IMR-90 (cell line): ENCODE measurements around the gene SCGB1A1. TPM values are rescaled to one million over a fixed set of nuclear protein-coding genes. Genes with fewer than 3 reads are reported as not detected.

Experiments used
- ATAC-seq: fragments of 200-7000 bp; cut with Tn5 transposase; 2 replicates; pipeline ENCODE4 v1.9.1; 2020; ENCODE audit warnings: low read depth, mild to moderate bottlenecking, moderate library complexity
- BruUV-seq: library from RNA; stranded (reverse); fragments of 400-500 nt; replicated peaks from 2 replicates; lab custom pipeline; 2021; lab: Mats Ljungman, UMichigan
- CTCF ChIA-PET: fragments of 300-600 bp; formaldehyde crosslinking; extraction: SDS; loops from one replicate; lab custom pipeline; 2021; ENCODE audit warnings: antibody characterized with exemption; lab: Yijun Ruan, JAX
- POLR2A ChIA-PET: fragments of 300-600 bp; sonication (Branson Sonifier 250); formaldehyde crosslinking; loops from one replicate; lab custom pipeline; 2022; ENCODE audit warnings: antibody characterized with exemption; ENCODE audit not compliant: unreplicated experiment; lab: Charles Lee
- DNase-seq: peaks from one replicate; pipeline ENCODE4 v3.0.0; 2013
- H2AFZ ChIP-seq: replicated peaks from 2 replicates; pipeline ENCODE3; 2013; ENCODE audit warnings: low read length, mild to moderate bottlenecking; ENCODE audit not compliant: poor library complexity
- H2AK5ac ChIP-seq: 2 replicates; pipeline ENCODE4 v1.6.1; 2013; ENCODE audit warnings: low read depth, low read length, inconsistent platforms
- H2AK9ac ChIP-seq: replicated peaks from 2 replicates; pipeline ENCODE3; 2013; ENCODE audit warnings: mild to moderate bottlenecking, low read depth, low read length, moderate library complexity; ENCODE audit not compliant: poor library complexity
- H2BK120ac ChIP-seq: 2 replicates; pipeline ENCODE4 v1.6.1; 2013; ENCODE audit warnings: low read depth, low read length, inconsistent platforms
- H2BK15ac ChIP-seq: 3 replicates; pipeline ENCODE4 v1.6.1; 2013; ENCODE audit warnings: low read depth, low read length, inconsistent platforms
- H2BK20ac ChIP-seq: 2 replicates; pipeline ENCODE4 v1.6.1; 2013; ENCODE audit warnings: low read depth, mild to moderate bottlenecking, inconsistent platforms, low read length, moderate library complexity
- H2BK5ac ChIP-seq: 2 replicates; pipeline ENCODE4 v1.6.1; 2013; ENCODE audit warnings: mild to moderate bottlenecking, low read depth, low read length, inconsistent platforms; ENCODE audit not compliant: poor library complexity, severe bottlenecking
- H3K14ac ChIP-seq: replicated peaks from 2 replicates; pipeline ENCODE4 v1.6.1; 2013; ENCODE audit warnings: low read depth, low read length, inconsistent platforms
- H3K18ac ChIP-seq: 2 replicates; pipeline ENCODE4 v1.6.1; 2013; ENCODE audit warnings: low read depth, low read length, control low read depth
- H3K23ac ChIP-seq: 2 replicates; pipeline ENCODE4 v1.6.1; 2013; ENCODE audit warnings: low read depth, low read length, inconsistent platforms
- H3K27ac ChIP-seq: 2 replicates; pipeline ENCODE4 v1.5.1; 2013; ENCODE audit warnings: mild to moderate bottlenecking, control low read depth, low read length; ENCODE audit not compliant: insufficient read depth
- H3K27me3 ChIP-seq: 2 replicates; pipeline ENCODE4 v1.6.1; 2013; ENCODE audit warnings: low read length; ENCODE audit not compliant: control insufficient read depth, insufficient read depth
- H3K36me3 ChIP-seq: 2 replicates; pipeline ENCODE4 v1.6.1; 2013; ENCODE audit warnings: low read length, mixed read lengths; ENCODE audit not compliant: control insufficient read depth, insufficient read depth
- H3K4ac ChIP-seq: 2 replicates; pipeline ENCODE4 v1.6.1; 2013; ENCODE audit warnings: low read depth, low read length, inconsistent platforms
- H3K4me1 ChIP-seq: 2 replicates; pipeline ENCODE4 v1.6.1; 2013; ENCODE audit warnings: low read length, mixed read lengths; ENCODE audit not compliant: control insufficient read depth, insufficient read depth
- H3K4me2 ChIP-seq: 2 replicates; pipeline ENCODE4 v1.6.1; 2013; ENCODE audit warnings: low read depth, mild to moderate bottlenecking, control low read depth, low read length, moderate library complexity
- H3K4me3 ChIP-seq: 2 replicates; pipeline ENCODE4 v1.5.1; 2013; ENCODE audit warnings: low read depth, mild to moderate bottlenecking, control low read depth, low read length, moderate library complexity; ENCODE audit not compliant: insufficient read depth
- H3K56ac ChIP-seq: 2 replicates; pipeline ENCODE4 v1.6.1; 2013; ENCODE audit warnings: low read length, inconsistent platforms; ENCODE audit not compliant: insufficient read depth; ENCODE audit errors: extremely low read depth
- H3K79me1 ChIP-seq, 2 experiments: 2 replicates each; pipeline ENCODE4 v1.6.1; 2013; ENCODE audit warnings: low read length in 2 of 2, inconsistent platforms in 1 of 2, low read depth in 1 of 2
- H3K9ac ChIP-seq: 2 replicates; pipeline ENCODE4 v1.6.1; 2013; ENCODE audit warnings: low read depth, low read length, control low read depth
- H3K9me1 ChIP-seq: 2 replicates; pipeline ENCODE4 v1.6.1; 2013; ENCODE audit warnings: low read length, inconsistent platforms; ENCODE audit not compliant: insufficient read depth
- H3K9me3 ChIP-seq: 2 replicates; pipeline ENCODE4 v1.6.1; 2013; ENCODE audit warnings: low read length; ENCODE audit not compliant: control insufficient read depth, insufficient read depth
- H4K20me1 ChIP-seq: 2 replicates; pipeline ENCODE4 v1.6.1; 2013; ENCODE audit warnings: low read length, inconsistent platforms; ENCODE audit not compliant: insufficient read depth
- H4K5ac ChIP-seq: 2 replicates; pipeline ENCODE4 v1.6.1; 2013; ENCODE audit warnings: mild to moderate bottlenecking, low read depth, low read length, control low read depth
- H4K8ac ChIP-seq, 2 experiments: 2 replicates each; pipeline ENCODE4 v1.6.1; 2013; ENCODE audit warnings: low read depth in 2 of 2, low read length in 2 of 2, control low read depth in 1 of 2, inconsistent platforms in 1 of 2
- H4K91ac ChIP-seq: 2 replicates; pipeline ENCODE4 v1.6.1; 2013; ENCODE audit warnings: low read depth, low read length, inconsistent platforms; ENCODE audit not compliant: insufficient read depth
- MAZ ChIP-seq: IDR thresholded peaks from 2 replicates; pipeline ENCODE4 v1.6.1; 2012; ENCODE audit warnings: low read depth, mild to moderate bottlenecking, low read length, improper control_type of control experiment, moderate library complexity, borderline replicate concordance
- NFE2L2 ChIP-seq: fragments of 150-350 bp; IDR thresholded peaks from 2 replicates; pipeline ENCODE4 v1.6.1; 2016; ENCODE audit warnings: low read depth, mild to moderate bottlenecking, low read length
- WGBS, 2 experiments: methylation state at CpG; one replicate each; pipeline versions ENCODE4 v1.1.5 to v1.1.7; 2013; ENCODE audit warnings: missing lambda C conversion rate in 2 of 2; ENCODE audit not compliant: insufficient read length in 1 of 2; ENCODE audit errors: extremely low coverage in 2 of 2; 5-methylcytosine and 5-hydroxymethylcytosine counted together
- dilution Hi-C: fragments of 300-500 bp; cut with HindIII; formaldehyde crosslinking; loops from one replicate; pipeline ENCODE4 v1.14.3; 2018; ENCODE audit warnings: low sequenced_read_pairs; ENCODE audit not compliant: unreplicated experiment
- in situ Hi-C: fragments of 300-500 bp; cut with MboI; formaldehyde crosslinking; loops from 3 replicates; pipeline ENCODE4 v1.14.3; 2019; ENCODE audit warnings: low sequenced_read_pairs, inconsistent platforms, mixed read lengths
- intact Hi-C: fragments of 100-400 bp; cut with micrococcal nuclease; formaldehyde crosslinking; loops from 2 replicates; pipeline ENCODE4 v1.10.0; 2022
- polyA plus RNA-seq, 3 experiments: library from polyadenylated mRNA; depleted of rRNA; stranded (reverse); fragments of >200 nt; gene quantifications; 2 replicates each; pipeline ENCODE4 v1.2.3, GENCODE V29; 2012; ENCODE audit warnings: low replicate concordance in 1 of 3
- total RNA-seq: library from RNA; depleted of rRNA; stranded (reverse); fragments of >200 nt; gene quantifications from 2 replicates; pipeline ENCODE4 v1.2.3, GENCODE V29; 2012

The SCGB1A1 gene
- total and polyA plus RNA-seq, 2 of the 4 experiments (the other 2 are of a cell fraction), result not detected

DNA sequence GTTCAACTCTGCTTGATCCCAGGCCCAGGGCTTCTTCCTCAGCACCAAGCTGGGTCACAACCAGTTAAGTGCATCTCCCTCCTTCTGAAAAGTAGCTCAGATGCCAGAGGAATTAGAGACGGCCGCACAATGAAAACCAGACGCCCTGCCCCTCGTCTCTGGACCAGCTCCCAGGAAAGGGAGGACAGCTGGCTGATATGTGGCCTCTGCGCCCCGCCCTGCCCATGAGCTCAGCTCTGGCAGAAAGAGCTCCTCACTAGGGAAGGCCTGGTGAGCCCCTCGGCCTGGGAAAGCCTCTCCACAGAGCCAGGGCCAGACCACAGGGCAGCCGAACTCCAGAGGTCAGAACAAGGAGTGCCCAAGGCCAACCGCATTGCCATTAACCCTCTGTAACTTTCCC lies 18.1 kb upstream of the SCGB1A1 start:
- Histone ChIP-seq H2BK15ac (peak overlapping the region; percentile 65; the same call in 2 of the 3 replicates), H4K8ac (peak overlapping the region; percentile 6 to 78; a peak in 2 of 4 replicates), H3K56ac (0 out of 2 replicates have a peak overlapping the region, but pooled peaks have one; percentile 3), H3K4ac (peak overlapping the region; percentile 69), H3K4me2 (no peak overlapping the region; the same call in 1 of the 2 replicates), H3K9me1 (no peaks in the 10 kb centered on the region), H3K9me3 (no peaks in the 10 kb centered on the region), H3K27ac (peak overlapping the region; percentile 28; the same call in 1 of the 2 replicates), H4K5ac (peak overlapping the region; percentile 72), H3K36me3 (no peaks in the 10 kb centered on the region), H3K18ac (peak overlapping the region; percentile 72; the same call in 1 of the 2 replicates), H3K9ac (peak overlapping the region; percentile 11; the same call in 1 of the 2 replicates), H3K4me3 (no peak overlapping the region), H4K20me1 (no peaks in the 10 kb centered on the region), H3K23ac (peak overlapping the region; percentile 58; the same call in 1 of the 2 replicates), H3K27me3 (no peaks in the 10 kb centered on the region), H2AK5ac (peak overlapping the region; percentile 49), H3K79me1 (no peaks in the 10 kb centered on the region), H3K4me1 (peaks cover 17% of the 10 kb centered on the region), H2AFZ (peak overlapping the region; percentile 86), H3K14ac (peak overlapping the region; percentile 61; the same call in 1 of the 2 replicates), H4K91ac (0 out of 2 replicates have a peak overlapping the region, but pooled peaks have one; percentile 27), H2AK9ac (peak overlapping the region; percentile 90), H2BK5ac (no peak overlapping the region), H2BK120ac (peak overlapping the region; percentile 83), H2BK20ac (no peak overlapping the region)
- intact Hi-C loops, result no loop called here
- DNase-seq, result peak; percentile 74
- ATAC-seq, result peak; percentile 95
- TF ChIP-seq NFE2L2 (no peak), MAZ (peak; percentile 51; the same call in 1 of the 2 replicates)
- ChIA-PET POLR2A (interaction anchor here (0.6 kb wide), 1 partner anchor 173 kb away, joined by 3 read pairs; no protein-coding TSS in a partner anchor), CTCF (interaction anchor here (1.0 to 2.2 kb wide), 4 partner anchors 24 to 160 kb away, joined by 3 to 9 read pairs (median 8); no protein-coding TSS in a partner anchor)
- in situ Hi-C loops, result no loop called here
- BruUV-seq, result no TSS peak
- dilution Hi-C loops, result no loop called here
- WGBS, 2 experiments, result 17% methylated on average over 3 of the region's 9 CpGs; no CpG with 5 or more reads in 1 of the 2 experiments
